Tibial nerve (tissue), 3 donors: ENCODE measurements around the gene HDGF.

Experiments
- POLR2A ChIP-seq, 2 donors: fragments of 450-650 bp; IDR thresholded peaks; one replicate each; pipeline ENCODE4 v1.6.1; 2017; ENCODE audit warnings: antibody characterized with exemption in 2 of 2, mild to moderate bottlenecking in 2 of 2, moderate library complexity in 2 of 2
- TF ChIP-seq, protein P1 (sequence below), 5 experiments: fragments of 200-600 bp in 3 of 5; fragments of 450-650 bp in 2 of 5; sonication (generic) in 3 of 5; IDR thresholded peaks; one replicate each; pipeline ENCODE4 v1.5.1; 2016 to 2019; ENCODE audit warnings: antibody characterized with exemption in 5 of 5, mild to moderate bottlenecking in 3 of 5, moderate library complexity in 2 of 5

DNA sequence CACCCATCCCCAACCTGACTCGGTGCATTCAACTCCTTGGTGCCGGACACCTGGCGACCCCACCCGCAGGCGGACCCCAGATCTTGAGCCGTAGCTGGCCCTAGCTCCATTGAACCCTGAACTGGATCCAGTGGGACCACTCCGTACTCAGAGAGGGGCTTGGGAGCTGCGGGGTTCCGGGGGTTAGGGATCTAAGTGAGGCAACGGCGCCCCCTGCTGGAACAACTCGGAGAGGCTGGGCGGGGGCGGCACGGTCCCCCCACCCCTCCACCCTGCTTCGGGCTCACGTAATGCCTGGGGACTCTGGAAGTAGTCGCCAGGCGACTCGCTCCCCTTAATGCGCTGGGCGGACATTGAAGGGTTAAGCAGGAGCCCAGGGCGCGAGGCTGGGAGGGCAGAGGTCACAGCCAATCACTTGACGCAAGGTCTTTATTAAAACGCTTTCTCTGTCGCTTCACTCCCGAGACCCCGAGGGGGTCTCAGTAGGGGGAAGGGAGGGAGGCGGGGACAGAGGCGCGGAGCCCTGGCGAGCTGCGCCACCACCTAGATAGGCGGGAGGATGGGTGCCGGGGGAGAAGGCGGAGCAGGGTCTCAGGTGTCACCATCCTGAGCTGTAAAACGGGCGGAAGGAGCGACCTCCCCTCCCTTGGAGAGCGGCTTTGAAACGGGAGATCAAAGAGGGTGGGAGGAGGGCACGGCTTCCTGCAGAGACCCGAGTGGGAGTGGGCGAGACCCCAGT lies 45.4 kb downstream of the HDGF start:
- no peak for TF ChIP-seq POLR2A (IDR thresholded peaks at IDR 0.05)
- TF ChIP-seq, protein P1, sequence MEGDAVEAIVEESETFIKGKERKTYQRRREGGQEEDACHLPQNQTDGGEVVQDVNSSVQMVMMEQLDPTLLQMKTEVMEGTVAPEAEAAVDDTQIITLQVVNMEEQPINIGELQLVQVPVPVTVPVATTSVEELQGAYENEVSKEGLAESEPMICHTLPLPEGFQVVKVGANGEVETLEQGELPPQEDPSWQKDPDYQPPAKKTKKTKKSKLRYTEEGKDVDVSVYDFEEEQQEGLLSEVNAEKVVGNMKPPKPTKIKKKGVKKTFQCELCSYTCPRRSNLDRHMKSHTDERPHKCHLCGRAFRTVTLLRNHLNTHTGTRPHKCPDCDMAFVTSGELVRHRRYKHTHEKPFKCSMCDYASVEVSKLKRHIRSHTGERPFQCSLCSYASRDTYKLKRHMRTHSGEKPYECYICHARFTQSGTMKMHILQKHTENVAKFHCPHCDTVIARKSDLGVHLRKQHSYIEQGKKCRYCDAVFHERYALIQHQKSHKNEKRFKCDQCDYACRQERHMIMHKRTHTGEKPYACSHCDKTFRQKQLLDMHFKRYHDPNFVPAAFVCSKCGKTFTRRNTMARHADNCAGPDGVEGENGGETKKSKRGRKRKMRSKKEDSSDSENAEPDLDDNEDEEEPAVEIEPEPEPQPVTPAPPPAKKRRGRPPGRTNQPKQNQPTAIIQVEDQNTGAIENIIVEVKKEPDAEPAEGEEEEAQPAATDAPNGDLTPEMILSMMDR (IDR thresholded peaks at IDR 0.05): peak; percentile 69 to 88 (median 76)
